Measurements from ENCODE around the gene COQ2. TPM values are rescaled to one million over a fixed set of nuclear protein-coding genes. Genes with fewer than 3 reads are reported as not detected.
"Not testable (repeated sequence)": the region's sequence is repeated elsewhere in the genome, so short reads cannot be mapped to it uniquely, and the experiment has no call there.

COQ2 gene
- total RNA-seq, 1 donor from 2014 or later: 9.4 TPM

- ATAC-seq (no peak), DNase-seq (ENCODE audit: low spot score) (no peak)
- intact Hi-C loops (cut with DNase I): no loop called here
These were observed 26.1 kb downstream of the COQ2 start for GRCh38 chr4:83258461-83258860.

GRCh38 chr4:83257811-83258210 lies 26.8 kb downstream of the COQ2 start:
- ATAC-seq (no peak), DNase-seq (ENCODE audit: low spot score) (no peak)
- intact Hi-C loops (cut with DNase I): no loop called here

- intact Hi-C loops (cut with DNase I): no loop called here
- ATAC-seq: no peak
- no peak for DNase-seq (ENCODE audit: low spot score)
These were observed 29.0 kb downstream of the COQ2 start for GRCh38 chr4:83255584-83255983.

- DNase-seq (ENCODE audit: low spot score): no peak
- no peak for ATAC-seq
- intact Hi-C loops (cut with DNase I): no loop called here
These were observed 31.7 kb downstream of the COQ2 start for GRCh38 chr4:83252782-83253405.

- ATAC-seq (no peak), DNase-seq (ENCODE audit: low spot score) (no peak)
- intact Hi-C loops (cut with DNase I): no loop called here
These were observed 33.2 kb downstream of the COQ2 start for GRCh38 chr4:83251447-83251830.

- intact Hi-C loops (cut with DNase I): no loop called here
- ATAC-seq (no peak), DNase-seq (ENCODE audit: low spot score) (no peak)
These were observed 33.7 kb downstream of the COQ2 start for GRCh38 chr4:83250687-83251446.

- DNase-seq (ENCODE audit: low spot score): no peak
- ATAC-seq: no peak
These were observed 36.1 kb downstream of the COQ2 start for GRCh38 chr4:83248486-83248885.

GRCh38 chr4:83247415-83248357 lies 36.9 kb downstream of the COQ2 start:
- ATAC-seq: peak; percentile 28
- no peak for DNase-seq (ENCODE audit: low spot score)
- intact Hi-C loops (cut with DNase I): no loop called here

More at GRCh38 chr4:83248486-83248885, 36.1 kb downstream of the COQ2 start:
- intact Hi-C loops (cut with DNase I): no loop called here

- ATAC-seq (no peak), DNase-seq (ENCODE audit: low spot score) (no peak)
- intact Hi-C loops (cut with DNase I): no loop called here
These were observed 43.5 kb downstream of the COQ2 start for GRCh38 chr4:83241132-83241531.

- intact Hi-C loops (cut with DNase I): no loop called here
- ATAC-seq (peak; percentile 55), DNase-seq (ENCODE audit: low spot score) (no peak)
These were observed 44.2 kb downstream of the COQ2 start for GRCh38 chr4:83240379-83240875.

- DNase-seq (ENCODE audit: low spot score) (no peak), ATAC-seq (no peak)
- intact Hi-C loops (cut with DNase I): no loop called here
These were observed 46.0 kb downstream of the COQ2 start for GRCh38 chr4:83238393-83239248.

GRCh38 chr4:83237591-83237990 lies 47.0 kb downstream of the COQ2 start:
- ATAC-seq (no peak), DNase-seq (ENCODE audit: low spot score) (no peak)
- intact Hi-C loops (cut with DNase I): no loop called here

GRCh38 chr4:83235645-83236133 lies 48.9 kb downstream of the COQ2 start:
- DNase-seq (ENCODE audit: low spot score); intact Hi-C loops (cut with DNase I); ATAC-seq: not testable (repeated sequence)

- ATAC-seq: no peak
- no peak for DNase-seq (ENCODE audit: low spot score)
- intact Hi-C loops (cut with DNase I): no loop called here
These were observed 49.5 kb downstream of the COQ2 start for GRCh38 chr4:83234902-83235644.

GRCh38 chr4:83234387-83234786 lies 50.2 kb downstream of the COQ2 start:
- intact Hi-C loops (cut with DNase I); ATAC-seq: not testable (repeated sequence)

GRCh38 chr4:83232082-83232481 lies 52.5 kb downstream of the COQ2 start:
- intact Hi-C loops (cut with DNase I): no loop called here
- ATAC-seq (no peak), DNase-seq (ENCODE audit: low spot score) (no peak)

More at GRCh38 chr4:83234387-83234786, 50.2 kb downstream of the COQ2 start:
- not testable (repeated sequence) for DNase-seq (ENCODE audit: low spot score)

- ATAC-seq (no peak), DNase-seq (ENCODE audit: low spot score) (no peak)
- intact Hi-C loops (cut with DNase I): no loop called here
These were observed 53.0 kb downstream of the COQ2 start for GRCh38 chr4:83231620-83232076.

- ATAC-seq: no peak
- intact Hi-C loops (cut with DNase I): no loop called here
- DNase-seq (ENCODE audit: low spot score): no peak
These were observed 53.7 kb downstream of the COQ2 start for GRCh38 chr4:83230928-83231327.

All from sciatic nerve (tissue), 2 donors.